OCI-LY3 (cell line): ENCODE data around the gene DDI2.
A peak's percentile ranks its signal among the peaks of the same experiment; 100 is the strongest.

Experiments
- H2AFZ ChIP-seq: fragments of 200-600, 300-600 bp; shearing (Covaris generic); 2 replicates; pipeline ENCODE4 v1.6.0; 2014; ENCODE audit warnings: antibody characterized with exemption, low read depth, low read length
- H3K27ac ChIP-seq: fragments of 200-600, 300-600 bp; sonication (generic); 2 replicates; pipeline ENCODE4 v1.5.1; 2014; ENCODE audit warnings: mild to moderate bottlenecking, low read length, moderate library complexity, mixed read lengths
- H3K27me3 ChIP-seq: fragments of 200-600, 300-600 bp; sonication (generic); 2 replicates; pipeline ENCODE4 v1.6.1; 2014; ENCODE audit warnings: low read depth, low read length, mixed read lengths
- H3K36me3 ChIP-seq: fragments of 200-600, 300-600 bp; sonication (generic); replicated peaks from 2 replicates; pipeline ENCODE3; 2014; ENCODE audit warnings: low read depth, low read length, mixed read lengths
- H3K4me1 ChIP-seq: fragments of 300-600, 200-600 bp; sonication (generic); 2 replicates; pipeline ENCODE4 v1.6.1; 2014; ENCODE audit warnings: low read length, mixed read lengths
- H3K4me2 ChIP-seq: fragments of 200-600, 300-600 bp; sonication (generic); 2 replicates; pipeline ENCODE4 v1.6.1; 2014; ENCODE audit warnings: low read length, mixed read lengths
- H3K4me3 ChIP-seq: fragments of 300-600, 200-600 bp; sonication (generic); 2 replicates; pipeline ENCODE4 v1.5.1; 2014; ENCODE audit warnings: antibody characterized with exemption, mild to moderate bottlenecking, low read length, moderate library complexity
- H3K79me2 ChIP-seq: fragments of 300-600, 200-600 bp; shearing (Covaris generic); 2 replicates; pipeline ENCODE4 v1.6.1; 2014; ENCODE audit warnings: mild to moderate bottlenecking, low read length, mixed read lengths
- H3K9ac ChIP-seq: fragments of 300-600, 200-600 bp; shearing (Covaris generic); 2 replicates; pipeline ENCODE4 v1.6.0; 2014; ENCODE audit warnings: mild to moderate bottlenecking, low read length, moderate library complexity
- H3K9me3 ChIP-seq: fragments of 200-600, 300-600 bp; shearing (Covaris generic); 2 replicates; pipeline ENCODE4 v1.6.1; 2014; ENCODE audit warnings: low read length, mixed read lengths; ENCODE audit not compliant: insufficient read depth
- H4K20me1 ChIP-seq: fragments of 200-600, 300-600 bp; sonication (generic); 2 replicates; pipeline ENCODE4 v1.6.1; 2016; ENCODE audit warnings: low read length, mixed read lengths; ENCODE audit not compliant: insufficient read depth
- EZH2phosphoT487 ChIP-seq: fragments of 200-600 bp; shearing (Covaris generic); IDR thresholded peaks from 2 replicates; pipeline ENCODE4 v1.6.1; 2018; ENCODE audit warnings: antibody characterized with exemption, mixed run types, low read depth
- TF ChIP-seq, protein P1 (sequence below): fragments of 200-600, 300-600 bp; sonication (generic); IDR thresholded peaks from 2 replicates; pipeline ENCODE4 v1.5.1; 2014; ENCODE audit warnings: antibody characterized with exemption, low read length, low read depth

DDI2 gene

DNA sequence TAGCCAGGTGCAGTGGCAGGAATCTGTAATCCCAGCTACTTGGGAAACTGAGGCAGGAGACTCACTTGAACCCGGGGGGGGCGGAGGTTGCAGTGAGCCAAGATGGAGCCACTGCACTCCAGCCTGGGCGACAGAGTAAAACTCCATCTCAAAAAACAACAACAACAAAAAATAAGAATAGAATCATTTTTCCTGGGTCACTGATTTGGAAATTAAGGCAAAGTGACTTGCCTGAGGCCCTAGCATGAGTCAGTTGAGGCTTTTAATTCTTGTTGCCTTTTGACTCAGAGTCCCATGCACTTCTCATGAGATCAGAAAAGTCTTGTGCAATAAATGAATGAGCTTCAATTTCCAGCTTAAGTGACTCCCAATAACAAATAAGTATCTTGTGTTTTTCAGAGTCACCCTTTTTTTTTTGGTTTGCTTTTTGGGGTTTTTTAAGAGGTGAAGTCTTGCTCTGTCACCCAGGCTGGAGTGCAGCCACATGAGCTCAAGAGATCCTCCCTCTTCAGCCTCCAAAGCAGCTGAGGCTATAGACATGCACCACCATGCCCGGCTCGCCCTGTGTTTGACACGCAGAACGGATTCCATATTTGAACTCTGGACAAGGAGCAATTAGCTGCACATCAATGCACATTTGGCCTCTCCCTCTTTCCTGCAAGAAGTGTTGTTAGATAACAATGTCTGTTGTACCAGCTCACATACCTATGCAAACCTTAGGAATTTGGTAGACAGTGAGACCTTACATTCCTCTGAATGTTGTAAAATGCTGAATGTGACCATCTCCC, 63.5 kb downstream of the DDI2 start:
- no peak for TF ChIP-seq EZH2phosphoT487
- TF ChIP-seq, protein P1, sequence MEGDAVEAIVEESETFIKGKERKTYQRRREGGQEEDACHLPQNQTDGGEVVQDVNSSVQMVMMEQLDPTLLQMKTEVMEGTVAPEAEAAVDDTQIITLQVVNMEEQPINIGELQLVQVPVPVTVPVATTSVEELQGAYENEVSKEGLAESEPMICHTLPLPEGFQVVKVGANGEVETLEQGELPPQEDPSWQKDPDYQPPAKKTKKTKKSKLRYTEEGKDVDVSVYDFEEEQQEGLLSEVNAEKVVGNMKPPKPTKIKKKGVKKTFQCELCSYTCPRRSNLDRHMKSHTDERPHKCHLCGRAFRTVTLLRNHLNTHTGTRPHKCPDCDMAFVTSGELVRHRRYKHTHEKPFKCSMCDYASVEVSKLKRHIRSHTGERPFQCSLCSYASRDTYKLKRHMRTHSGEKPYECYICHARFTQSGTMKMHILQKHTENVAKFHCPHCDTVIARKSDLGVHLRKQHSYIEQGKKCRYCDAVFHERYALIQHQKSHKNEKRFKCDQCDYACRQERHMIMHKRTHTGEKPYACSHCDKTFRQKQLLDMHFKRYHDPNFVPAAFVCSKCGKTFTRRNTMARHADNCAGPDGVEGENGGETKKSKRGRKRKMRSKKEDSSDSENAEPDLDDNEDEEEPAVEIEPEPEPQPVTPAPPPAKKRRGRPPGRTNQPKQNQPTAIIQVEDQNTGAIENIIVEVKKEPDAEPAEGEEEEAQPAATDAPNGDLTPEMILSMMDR, result no peak
- Histone ChIP-seq H3K27ac (peak overlapping the region; percentile 40; the same call in 1 of the 2 replicates), H4K20me1 (peaks cover 4% of the 10 kb centered on the region), H3K36me3 (no peaks in the 10 kb centered on the region), H3K4me3 (no peak overlapping the region), H3K27me3 (no peaks in the 10 kb centered on the region), H2AFZ (no peak overlapping the region), H3K9ac (no peak overlapping the region), H3K4me2 (peak overlapping the region; percentile 33), H3K9me3 (no peaks in the 10 kb centered on the region), H3K79me2 (peaks cover 22% of the 10 kb centered on the region), H3K4me1 (peaks cover 41% of the 10 kb centered on the region)

DNA sequence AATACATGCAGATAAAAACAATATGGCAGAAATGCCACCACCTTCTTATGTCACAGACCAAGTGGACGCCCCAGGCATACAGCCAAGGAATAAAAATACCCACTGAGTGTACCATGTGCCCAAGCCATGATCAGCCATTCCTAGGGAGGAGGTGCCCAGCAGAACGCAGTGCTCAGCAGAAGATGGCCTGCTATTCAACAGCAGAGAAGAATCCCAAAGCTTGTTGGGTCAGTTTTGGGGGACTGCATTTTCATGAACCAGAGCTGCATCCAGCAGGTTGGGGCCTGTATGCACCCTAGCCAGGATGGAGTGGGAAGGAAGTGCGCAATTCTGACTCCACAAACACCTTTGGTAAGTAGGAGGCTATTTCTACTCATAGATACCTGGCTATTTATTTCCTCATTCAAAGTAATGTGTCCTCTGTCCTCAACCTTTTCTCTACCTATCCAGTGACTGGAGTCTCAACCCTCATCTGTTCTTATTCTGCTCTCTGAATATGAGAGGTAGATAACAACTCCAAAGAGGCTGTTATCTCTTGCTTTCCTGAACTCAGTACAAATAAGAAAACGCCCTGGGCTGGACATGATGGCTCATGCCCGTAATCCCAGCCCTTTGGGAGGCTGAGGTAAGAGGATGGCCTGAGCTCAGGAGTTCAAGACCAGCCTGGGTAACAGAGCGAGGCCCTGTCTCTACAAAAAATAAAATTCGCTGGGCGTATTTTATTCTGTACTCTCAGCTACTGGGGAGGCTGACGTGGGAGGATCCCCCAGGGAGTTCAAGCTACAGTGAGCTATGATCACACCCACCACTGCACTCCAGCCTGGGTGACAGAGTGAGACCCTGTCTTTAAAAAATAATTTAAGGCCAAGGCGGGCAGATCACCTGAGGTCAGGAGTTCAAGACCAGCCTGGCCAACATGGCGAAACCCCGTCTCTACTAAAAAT, 64.4 kb downstream of the DDI2 start:
- H3K9me3 ChIP-seq, result no peaks in the 10 kb centered on the region
- H3K36me3 ChIP-seq, result peaks cover 3% of the 10 kb centered on the region
- no peaks in the 10 kb centered on the region for H3K27me3 ChIP-seq
- H3K4me2 ChIP-seq, result no peak overlapping the region
- H2AFZ ChIP-seq, result no peak overlapping the region
- H3K27ac ChIP-seq, result no peak overlapping the region
- TF ChIP-seq EZH2phosphoT487, result no peak
- TF ChIP-seq, protein P1, result no peak
- H3K4me3 ChIP-seq, result no peak overlapping the region
- H3K79me2 ChIP-seq, result peaks cover 31% of the 10 kb centered on the region
- H3K4me1 ChIP-seq, result peaks cover 43% of the 10 kb centered on the region
- H3K9ac ChIP-seq, result no peak overlapping the region
- H4K20me1 ChIP-seq, result peaks cover 10% of the 10 kb centered on the region

DNA sequence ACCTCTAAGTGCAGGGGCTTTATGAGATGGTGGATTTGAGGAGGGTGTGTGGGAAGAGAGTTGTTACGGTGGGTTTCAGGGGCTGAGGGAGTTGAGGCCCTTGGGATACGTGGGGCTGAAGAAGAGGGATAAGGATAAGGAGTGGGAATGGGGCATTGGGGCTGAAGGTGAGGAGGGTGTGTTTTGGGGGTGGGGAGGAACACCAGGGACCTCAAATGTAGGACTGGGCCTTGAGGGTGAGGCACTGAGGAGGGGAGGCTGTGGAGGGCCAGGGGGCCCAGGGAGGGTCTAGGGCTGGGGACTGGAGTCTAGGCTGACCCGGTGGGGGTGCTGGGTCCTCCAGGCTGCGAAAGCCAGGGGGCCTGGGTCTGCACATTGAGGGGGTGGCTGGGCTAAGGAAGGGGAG, 65.7 kb downstream of the DDI2 start:
- Histone ChIP-seq H3K9me3 (no peaks in the 10 kb centered on the region), H3K36me3 (peaks cover 5% of the 10 kb centered on the region), H2AFZ (no peak overlapping the region), H4K20me1 (peaks cover 10% of the 10 kb centered on the region), H3K79me2 (peaks cover 44% of the 10 kb centered on the region), H3K27ac (no peak overlapping the region), H3K4me3 (no peak overlapping the region), H3K9ac (no peak overlapping the region), H3K27me3 (no peaks in the 10 kb centered on the region), H3K4me2 (no peak overlapping the region), H3K4me1 (peaks cover 43% of the 10 kb centered on the region)
- TF ChIP-seq, protein P1, result no peak
- TF ChIP-seq EZH2phosphoT487, result no peak
